HepG2 (cell line): ENCODE measurements around the gene CHD9NB.

Experiments used
- FOXJ3 ChIP-seq: sonication (generic); formaldehyde crosslinking; IDR thresholded peaks from 2 replicates; pipeline ENCODE4 v1.4.0; 2020; ENCODE audit warnings: missing genetic modification reagents, mild to moderate bottlenecking, borderline replicate concordance
- GATAD2A ChIP-seq: IDR thresholded peaks from 2 replicates; pipeline ENCODE4 v1.6.1; 2016
- MEF2D ChIP-seq: sonication (generic); formaldehyde crosslinking; IDR thresholded peaks from 2 replicates; pipeline ENCODE4 v1.5.1; 2020; ENCODE audit warnings: mild to moderate bottlenecking, missing genetic modification reagents
- ZNF589 ChIP-seq: sonication (generic); formaldehyde crosslinking; conservative IDR thresholded peaks from 2 replicates; pipeline ENCODE4 v1.8.0; 2022; ENCODE audit warnings: mild to moderate bottlenecking, moderate library complexity, missing genetic modification reagents
- ZNF777 ChIP-seq: sonication (generic); formaldehyde crosslinking; IDR thresholded peaks from 2 replicates; pipeline ENCODE4 v1.4.0; 2020; ENCODE audit warnings: missing genetic modification reagents
- TF ChIP-seq, protein P1 (sequence below): sonication (generic); formaldehyde crosslinking; IDR thresholded peaks from 2 replicates; pipeline ENCODE4 v1.8.1; 2023; ENCODE audit warnings: missing genetic modification reagents, inconsistent platforms, borderline replicate concordance

- TF ChIP-seq, protein P1, sequence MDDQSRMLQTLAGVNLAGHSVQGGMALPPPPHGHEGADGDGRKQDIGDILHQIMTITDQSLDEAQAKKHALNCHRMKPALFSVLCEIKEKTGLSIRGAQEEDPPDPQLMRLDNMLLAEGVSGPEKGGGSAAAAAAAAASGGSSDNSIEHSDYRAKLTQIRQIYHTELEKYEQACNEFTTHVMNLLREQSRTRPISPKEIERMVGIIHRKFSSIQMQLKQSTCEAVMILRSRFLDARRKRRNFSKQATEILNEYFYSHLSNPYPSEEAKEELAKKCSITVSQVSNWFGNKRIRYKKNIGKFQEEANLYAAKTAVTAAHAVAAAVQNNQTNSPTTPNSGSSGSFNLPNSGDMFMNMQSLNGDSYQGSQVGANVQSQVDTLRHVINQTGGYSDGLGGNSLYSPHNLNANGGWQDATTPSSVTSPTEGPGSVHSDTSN (CRISPR knock-in tag), result no peak
- TF ChIP-seq FOXJ3 (CRISPR knock-in tag), result no peak
- no peak for TF ChIP-seq ZNF777 (CRISPR knock-in tag)
- TF ChIP-seq MEF2D, result no peak
- no peak for TF ChIP-seq ZNF589 (CRISPR knock-in tag)
- TF ChIP-seq GATAD2A (CRISPR knock-in tag), result no peak
These were observed 18.4 kb downstream of the CHD9NB start for GRCh38 chr16:53034306-53034705.
